DND-41 (cell line): Measurements from ENCODE around the gene HRC.

ENCODE experiments used
- CTCF ChIP-seq: IDR thresholded peaks from 2 replicates; pipeline ENCODE4 v1.5.1; 2012; ENCODE audit warnings: borderline replicate concordance, low read length, moderate library complexity, mild to moderate bottlenecking; ENCODE audit not compliant: poor library complexity, severe bottlenecking; ENCODE audit errors: extremely low read depth
- EZH2 ChIP-seq: IDR thresholded peaks from 3 replicates; pipeline ENCODE4 v1.6.1; 2012; ENCODE audit warnings: borderline replicate concordance, low read depth, mild to moderate bottlenecking, moderate library complexity, low read length, inconsistent platforms; ENCODE audit not compliant: severe bottlenecking

GRCh38 chr19:49130325-49130724, 24.9 kb downstream of the HRC start:
- no peak for TF ChIP-seq CTCF
- no peak for TF ChIP-seq EZH2
